ENCODE measurements around the gene KIFC3. TPM values are rescaled to one million over a fixed set of nuclear protein-coding genes. Genes with fewer than 3 reads are reported as not detected.

Gene KIFC3
- polyA plus RNA-seq, 1 experiment = 60.5 TPM

DNA sequence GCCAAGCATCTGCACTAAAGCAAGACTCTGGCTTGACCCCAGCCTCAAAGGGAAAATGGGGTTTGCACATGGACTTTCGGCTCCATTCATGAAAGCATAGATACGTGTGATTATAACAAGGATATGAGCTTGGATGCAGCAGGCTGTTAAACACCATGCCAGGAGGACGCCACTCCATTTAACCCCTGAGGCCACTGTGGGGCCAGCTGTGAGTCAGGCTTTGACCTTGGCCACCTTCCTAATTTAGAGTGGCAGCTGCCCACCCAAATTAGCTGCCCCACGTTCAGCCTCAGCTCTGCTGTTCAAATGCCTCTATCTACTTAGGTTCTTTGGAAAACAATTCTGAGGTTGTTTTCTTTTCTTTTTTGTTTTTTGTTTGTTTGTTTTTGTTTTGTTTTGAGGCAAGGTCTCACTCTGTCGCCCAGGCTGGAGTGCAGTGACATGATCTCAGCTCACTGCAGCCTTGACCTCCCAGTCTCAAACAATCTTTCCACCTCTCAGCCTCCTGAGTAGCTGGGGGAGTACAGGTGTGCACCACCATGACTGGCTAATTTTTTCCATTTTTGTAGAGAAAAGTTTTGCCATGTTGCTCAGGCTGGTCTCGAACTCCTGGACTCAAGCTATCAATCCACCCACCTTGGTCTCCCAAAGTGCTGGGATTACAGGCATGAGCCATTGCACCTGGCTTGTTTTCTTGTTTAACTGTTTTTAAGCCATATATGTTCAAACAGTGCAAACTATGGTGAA is 23.2 kb upstream of the KIFC3 start:
- Histone ChIP-seq H3K36me3 (ENCODE audit: control insufficient read depth, insufficient read depth, low read length) (no peaks in the 10 kb centered on the region), H3K4me3 (ENCODE audit: low read depth, low read length) (no peak overlapping the region), H3K27me3 (ENCODE audit: control insufficient read depth, insufficient read depth, low read length) (peaks cover 2% of the 10 kb centered on the region)
- ChIA-PET POLR2A (no interaction called here), CTCF (no interaction called here)
- DNase-seq (ENCODE audit: low read depth) = no peak
- TF ChIP-seq, protein P1, sequence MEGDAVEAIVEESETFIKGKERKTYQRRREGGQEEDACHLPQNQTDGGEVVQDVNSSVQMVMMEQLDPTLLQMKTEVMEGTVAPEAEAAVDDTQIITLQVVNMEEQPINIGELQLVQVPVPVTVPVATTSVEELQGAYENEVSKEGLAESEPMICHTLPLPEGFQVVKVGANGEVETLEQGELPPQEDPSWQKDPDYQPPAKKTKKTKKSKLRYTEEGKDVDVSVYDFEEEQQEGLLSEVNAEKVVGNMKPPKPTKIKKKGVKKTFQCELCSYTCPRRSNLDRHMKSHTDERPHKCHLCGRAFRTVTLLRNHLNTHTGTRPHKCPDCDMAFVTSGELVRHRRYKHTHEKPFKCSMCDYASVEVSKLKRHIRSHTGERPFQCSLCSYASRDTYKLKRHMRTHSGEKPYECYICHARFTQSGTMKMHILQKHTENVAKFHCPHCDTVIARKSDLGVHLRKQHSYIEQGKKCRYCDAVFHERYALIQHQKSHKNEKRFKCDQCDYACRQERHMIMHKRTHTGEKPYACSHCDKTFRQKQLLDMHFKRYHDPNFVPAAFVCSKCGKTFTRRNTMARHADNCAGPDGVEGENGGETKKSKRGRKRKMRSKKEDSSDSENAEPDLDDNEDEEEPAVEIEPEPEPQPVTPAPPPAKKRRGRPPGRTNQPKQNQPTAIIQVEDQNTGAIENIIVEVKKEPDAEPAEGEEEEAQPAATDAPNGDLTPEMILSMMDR (IDR thresholded peaks at IDR 0.05; ENCODE audit: insufficient read depth, low read depth, low read length) = no peak

DNA sequence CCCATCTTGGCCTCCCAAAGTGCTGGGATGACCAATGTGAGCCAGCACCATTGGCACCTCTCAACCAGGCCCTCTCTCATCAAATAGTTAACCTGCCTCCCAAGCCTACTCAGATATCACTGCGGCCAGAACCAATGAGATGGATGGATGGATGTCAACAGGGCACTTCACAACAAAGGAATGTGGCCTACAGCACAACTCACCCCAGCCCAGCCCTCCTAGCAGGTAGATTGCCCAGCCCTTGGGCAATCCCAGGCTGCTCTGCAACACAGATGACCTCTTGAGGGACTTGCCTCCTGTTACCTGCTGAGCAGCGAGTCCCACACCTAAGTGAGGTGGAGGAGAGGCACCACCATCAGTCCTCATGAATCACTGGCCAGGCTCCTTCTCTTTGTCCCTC is 22.6 kb upstream of the KIFC3 start:
- Histone ChIP-seq H3K4me3 (ENCODE audit: low read depth, low read length) (no peak overlapping the region), H3K36me3 (ENCODE audit: control insufficient read depth, insufficient read depth, low read length) (no peaks in the 10 kb centered on the region), H3K27me3 (ENCODE audit: control insufficient read depth, insufficient read depth, low read length) (peaks cover 2% of the 10 kb centered on the region)
- ChIA-PET CTCF (no interaction called here), POLR2A (no interaction called here)
- TF ChIP-seq, protein P1 (IDR thresholded peaks at IDR 0.05; ENCODE audit: insufficient read depth, low read depth, low read length) = no peak
- DNase-seq (ENCODE audit: low read depth) = no peak

DNA sequence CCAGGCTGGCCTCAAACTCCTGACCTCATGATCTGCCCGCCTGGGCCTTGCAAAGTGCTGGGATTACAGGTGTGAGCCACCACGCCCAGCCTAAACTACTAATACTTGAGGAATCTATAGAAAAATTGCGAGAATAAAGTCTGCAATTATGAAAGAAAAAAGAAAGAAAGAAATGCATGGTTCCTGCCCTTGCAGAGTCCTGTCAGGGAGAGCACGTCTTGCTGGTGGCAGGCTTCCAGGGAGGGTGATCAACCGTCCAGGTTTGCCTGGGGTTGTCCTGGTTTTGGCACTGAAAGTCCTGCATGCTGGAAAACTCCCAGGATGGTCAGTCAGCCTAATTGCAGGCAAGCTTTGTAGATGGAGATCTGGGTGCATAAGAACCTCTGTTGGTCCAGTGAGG is 21.5 kb upstream of the KIFC3 start:
- CTCF ChIA-PET = no interaction called here
- POLR2A ChIA-PET = no interaction called here
- peaks cover 2% of the 10 kb centered on the region for H3K27me3 ChIP-seq (ENCODE audit: control insufficient read depth, insufficient read depth, low read length)
- TF ChIP-seq, protein P1 (IDR thresholded peaks at IDR 0.05; ENCODE audit: insufficient read depth, low read depth, low read length) = no peak
- no peaks in the 10 kb centered on the region for H3K36me3 ChIP-seq (ENCODE audit: control insufficient read depth, insufficient read depth, low read length)
- H3K4me3 ChIP-seq (ENCODE audit: low read depth, low read length) = no peak overlapping the region
- no peak for DNase-seq (ENCODE audit: low read depth)

DNA sequence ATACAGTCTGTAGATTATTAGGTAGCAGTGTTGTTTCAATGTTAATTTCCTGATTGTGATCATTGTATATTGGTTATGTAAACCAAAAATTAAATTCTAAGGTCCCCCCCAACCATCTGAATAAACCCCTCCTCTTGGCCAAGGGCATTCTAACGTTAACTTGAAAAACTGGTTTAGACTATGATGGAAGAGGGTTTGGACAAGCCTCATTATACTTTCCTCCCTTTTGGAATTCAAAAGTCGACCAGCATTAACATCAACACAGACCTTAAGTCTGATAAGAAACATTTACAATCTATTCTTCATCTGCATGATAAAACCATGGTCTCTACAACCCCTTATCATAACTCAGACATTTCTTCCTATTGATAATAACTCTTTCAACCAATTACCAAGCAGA is 20.6 kb upstream of the KIFC3 start:
- POLR2A ChIA-PET = no interaction called here
- Histone ChIP-seq H3K36me3 (ENCODE audit: control insufficient read depth, insufficient read depth, low read length) (no peaks in the 10 kb centered on the region), H3K27me3 (ENCODE audit: control insufficient read depth, insufficient read depth, low read length) (peaks cover 2% of the 10 kb centered on the region), H3K4me3 (ENCODE audit: low read depth, low read length) (no peak overlapping the region)
- TF ChIP-seq, protein P1 (IDR thresholded peaks at IDR 0.05; ENCODE audit: insufficient read depth, low read depth, low read length) = no peak
- no peak for DNase-seq (ENCODE audit: low read depth)
- CTCF ChIA-PET = no interaction called here

DNA sequence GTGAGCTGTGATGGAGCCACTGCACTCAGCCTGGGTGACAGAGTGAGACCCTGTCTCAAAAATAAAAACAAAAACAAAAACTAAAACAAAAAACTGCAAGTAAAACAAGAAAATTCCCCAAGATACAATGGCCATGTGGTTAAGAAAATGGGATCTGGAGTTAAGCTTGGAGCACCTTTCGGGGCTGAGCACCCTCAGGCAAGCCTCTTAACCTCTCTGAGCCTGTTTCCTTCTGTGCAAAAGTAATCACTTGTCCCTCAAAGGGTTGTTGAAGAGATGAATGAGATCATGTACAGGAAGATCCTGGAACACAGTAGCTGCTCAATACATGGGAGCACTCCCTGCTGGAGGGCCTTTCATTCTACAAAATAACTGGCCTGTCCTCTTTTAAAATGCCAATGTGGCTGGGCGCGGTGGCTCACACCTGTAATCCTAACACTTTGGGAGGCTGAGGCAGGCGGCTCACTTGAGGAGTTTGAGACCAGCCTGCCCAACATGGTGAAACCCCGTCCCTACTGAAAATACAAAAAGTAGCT is 19.8 kb upstream of the KIFC3 start:
- Histone ChIP-seq H3K4me3 (ENCODE audit: low read depth, low read length) (no peak overlapping the region), H3K27me3 (ENCODE audit: control insufficient read depth, insufficient read depth, low read length) (peaks cover 2% of the 10 kb centered on the region), H3K36me3 (ENCODE audit: control insufficient read depth, insufficient read depth, low read length) (no peaks in the 10 kb centered on the region)
- CTCF ChIA-PET = no interaction called here
- TF ChIP-seq, protein P1 (IDR thresholded peaks at IDR 0.05; ENCODE audit: insufficient read depth, low read depth, low read length) = no peak
- POLR2A ChIA-PET = no interaction called here
- DNase-seq (ENCODE audit: low read depth) = no peak

Measured in BJ (cell line).